HG03342 (cell line): ENCODE data around the gene TTC38.

Experiments used
- ATAC-seq: cut with Tn5 transposase; IDR thresholded peaks from one replicate; pipeline ENCODE4 v1.9.1; 2021; ENCODE audit warnings: mild to moderate bottlenecking, moderate library complexity; ENCODE audit not compliant: unreplicated experiment

The TTC38 gene

GRCh38 chr22:46275455-46276122, 7.8 kb downstream of the TTC38 start:
- ATAC-seq: no peak

GRCh38 chr22:46276563-46276962, 8.8 kb downstream of the TTC38 start:
- no peak for ATAC-seq

- ATAC-seq: no peak
Measured at GRCh38 chr22:46278656-46279645, 11.1 kb downstream of the TTC38 start.

- ATAC-seq: no peak
Measured at GRCh38 chr22:46280063-46280817, 12.4 kb downstream of the TTC38 start.

GRCh38 chr22:46280999-46281623, 13.3 kb downstream of the TTC38 start:
- no peak for ATAC-seq

- no peak for ATAC-seq
Measured at GRCh38 chr22:46281866-46282678, 14.3 kb downstream of the TTC38 start.

- ATAC-seq: no peak
Measured at GRCh38 chr22:46286006-46286405, 18.2 kb downstream of the TTC38 start.

GRCh38 chr22:46286941-46287872, 19.4 kb downstream of the TTC38 start:
- ATAC-seq: no peak

GRCh38 chr22:46287873-46288751, 20.3 kb downstream of the TTC38 start:
- peak; percentile 65 for ATAC-seq

- ATAC-seq: no peak
Measured at GRCh38 chr22:46288846-46289243, 21.0 kb downstream of the TTC38 start.

GRCh38 chr22:46289244-46289891, 21.6 kb downstream of the TTC38 start:
- ATAC-seq: no peak

- no peak for ATAC-seq
Measured at GRCh38 chr22:46290121-46290842, 22.5 kb downstream of the TTC38 start.

GRCh38 chr22:46290843-46291785, 23.3 kb downstream of the TTC38 start:
- ATAC-seq: no peak

- no peak for ATAC-seq
Measured at GRCh38 chr22:46292173-46292572, 24.4 kb downstream of the TTC38 start.

GRCh38 chr22:46292732-46293131, 24.9 kb downstream of the TTC38 start:
- no peak for ATAC-seq
